ENCODE measurements around the gene GNAI3. TPM values are rescaled to one million over a fixed set of nuclear protein-coding genes. Genes with fewer than 3 reads are reported as not detected.

The GNAI3 gene
- total RNA-seq, 4 donors from 2014 or later: 5.9 to 7.2 (median 6.6) TPM

DNA sequence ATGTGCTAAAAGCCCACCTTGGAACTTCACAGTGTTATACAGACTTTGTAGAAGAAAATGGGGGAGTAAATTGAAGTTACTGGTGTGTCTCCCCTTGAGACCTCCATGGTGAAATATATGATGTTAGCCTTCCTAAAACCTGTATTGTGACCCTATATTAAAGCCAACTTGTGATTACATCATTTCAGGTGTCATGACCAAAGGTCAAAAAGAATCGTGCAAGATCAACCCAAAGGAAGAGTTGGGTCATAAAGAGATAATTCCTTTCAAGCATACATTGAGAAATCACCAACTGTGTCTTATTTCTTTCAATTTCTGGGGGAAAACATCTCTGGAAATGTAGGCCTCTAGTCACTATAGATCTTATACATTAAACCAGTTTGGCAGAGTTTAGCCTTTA is 36.4 kb downstream of the GNAI3 start:
- Histone ChIP-seq H3K36me3 (peaks cover 24 to 97% (median 72%) of the 10 kb centered on the region in 4 donors), H3K27me3 (no peaks in the 10 kb centered on the region), H3K27ac (replicated peaks in 1 of 4) (no peak overlapping the region), H3K4me1 (peaks cover 0 to 6% (median 3%) of the 10 kb centered on the region in 4 donors), H3K4me3 (no peak overlapping the region), H3K9me3 (no peaks in the 10 kb centered on the region)
- intact Hi-C loops (cut with DNase I): no loop called here
- TF ChIP-seq EP300 (IDR thresholded peaks at IDR 0.05) (no peak), POLR2A (IDR thresholded peaks at IDR 0.05; ENCODE audit: low read depth) (no peak), POLR2AphosphoS5 (IDR thresholded peaks at IDR 0.05) (no peak)
- TF ChIP-seq, protein P1, sequence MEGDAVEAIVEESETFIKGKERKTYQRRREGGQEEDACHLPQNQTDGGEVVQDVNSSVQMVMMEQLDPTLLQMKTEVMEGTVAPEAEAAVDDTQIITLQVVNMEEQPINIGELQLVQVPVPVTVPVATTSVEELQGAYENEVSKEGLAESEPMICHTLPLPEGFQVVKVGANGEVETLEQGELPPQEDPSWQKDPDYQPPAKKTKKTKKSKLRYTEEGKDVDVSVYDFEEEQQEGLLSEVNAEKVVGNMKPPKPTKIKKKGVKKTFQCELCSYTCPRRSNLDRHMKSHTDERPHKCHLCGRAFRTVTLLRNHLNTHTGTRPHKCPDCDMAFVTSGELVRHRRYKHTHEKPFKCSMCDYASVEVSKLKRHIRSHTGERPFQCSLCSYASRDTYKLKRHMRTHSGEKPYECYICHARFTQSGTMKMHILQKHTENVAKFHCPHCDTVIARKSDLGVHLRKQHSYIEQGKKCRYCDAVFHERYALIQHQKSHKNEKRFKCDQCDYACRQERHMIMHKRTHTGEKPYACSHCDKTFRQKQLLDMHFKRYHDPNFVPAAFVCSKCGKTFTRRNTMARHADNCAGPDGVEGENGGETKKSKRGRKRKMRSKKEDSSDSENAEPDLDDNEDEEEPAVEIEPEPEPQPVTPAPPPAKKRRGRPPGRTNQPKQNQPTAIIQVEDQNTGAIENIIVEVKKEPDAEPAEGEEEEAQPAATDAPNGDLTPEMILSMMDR (IDR thresholded peaks at IDR 0.05): no peak
- no peak for DNase-seq (ENCODE audit: extremely low spot score)
- WGBS: 100% methylated on average over 1 of the region's 1 CpG

DNA sequence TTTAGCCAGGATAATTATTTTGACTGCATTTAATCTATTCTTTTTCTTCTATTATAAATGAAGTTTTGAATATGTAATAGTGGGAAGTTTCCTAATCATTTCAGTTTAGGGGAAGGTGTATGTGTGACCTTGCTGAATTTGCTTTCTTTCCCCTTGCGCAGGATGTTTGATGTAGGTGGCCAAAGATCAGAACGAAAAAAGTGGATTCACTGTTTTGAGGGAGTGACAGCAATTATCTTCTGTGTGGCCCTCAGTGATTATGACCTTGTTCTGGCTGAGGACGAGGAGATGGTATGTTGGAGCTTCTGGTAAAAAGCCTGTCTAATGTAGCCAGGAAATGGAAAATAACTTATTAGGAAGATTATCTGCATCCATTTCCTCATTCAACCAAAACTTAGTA is 37.6 kb downstream of the GNAI3 start:
- WGBS: 86% methylated on average over 3 of the region's 3 CpGs
- intact Hi-C loops (cut with DNase I): no loop called here
- H3K36me3 ChIP-seq: peaks cover 24 to 96% (median 72%) of the 10 kb centered on the region in 4 donors

DNA sequence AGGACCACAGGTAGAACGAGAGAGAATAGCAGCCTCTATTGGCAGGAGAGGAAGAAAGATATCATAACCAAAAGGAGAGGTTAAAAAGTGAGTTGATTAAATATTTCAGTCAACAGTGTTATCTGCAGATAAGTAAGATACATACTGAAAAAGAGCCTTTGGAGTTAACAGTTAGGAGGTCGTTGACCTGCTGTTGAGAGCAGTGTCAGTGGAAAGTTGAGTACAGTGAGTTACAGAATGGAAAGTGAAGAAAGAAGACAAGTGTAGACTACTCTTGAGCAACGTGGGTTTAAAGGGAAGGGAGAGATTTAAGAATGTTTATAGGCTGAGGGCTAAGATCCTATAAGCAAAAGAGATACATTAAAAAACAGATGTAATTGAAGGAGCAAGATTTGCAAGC is 40.8 kb downstream of the GNAI3 start:
- H3K4me3 ChIP-seq: no peak overlapping the region
- H3K27ac ChIP-seq (replicated peaks in 1 of 4): no peak overlapping the region
- no peak for TF ChIP-seq EP300 (IDR thresholded peaks at IDR 0.05)
- TF ChIP-seq, protein P1 (IDR thresholded peaks at IDR 0.05): no peak
- no peak for TF ChIP-seq POLR2A (IDR thresholded peaks at IDR 0.05; ENCODE audit: low read depth)
- TF ChIP-seq POLR2AphosphoS5 (IDR thresholded peaks at IDR 0.05): no peak
- no peaks in the 10 kb centered on the region for H3K27me3 ChIP-seq
- DNase-seq (ENCODE audit: extremely low spot score): no peak
- no peaks in the 10 kb centered on the region for H3K4me1 ChIP-seq
- H3K9me3 ChIP-seq: no peaks in the 10 kb centered on the region
- H3K36me3 ChIP-seq: peaks cover 34 to 99% (median 75%) of the 10 kb centered on the region in 4 donors
- WGBS: 87% methylated on average over 3 of the region's 3 CpGs
- intact Hi-C loops (cut with DNase I): no loop called here

More for the DNA sequence above, 37.6 kb downstream of the GNAI3 start:
- no peak overlapping the region for H3K4me3 ChIP-seq
- H3K9me3 ChIP-seq: no peaks in the 10 kb centered on the region
- no peaks in the 10 kb centered on the region for H3K27me3 ChIP-seq
- TF ChIP-seq EP300 (IDR thresholded peaks at IDR 0.05) (no peak), POLR2A (IDR thresholded peaks at IDR 0.05; ENCODE audit: low read depth) (no peak), POLR2AphosphoS5 (IDR thresholded peaks at IDR 0.05) (no peak)
- TF ChIP-seq, protein P1 (IDR thresholded peaks at IDR 0.05): no peak
- no peak for DNase-seq (ENCODE audit: extremely low spot score)
- H3K4me1 ChIP-seq: no peaks in the 10 kb centered on the region
- H3K27ac ChIP-seq (replicated peaks in 1 of 4): no peak overlapping the region

DNA sequence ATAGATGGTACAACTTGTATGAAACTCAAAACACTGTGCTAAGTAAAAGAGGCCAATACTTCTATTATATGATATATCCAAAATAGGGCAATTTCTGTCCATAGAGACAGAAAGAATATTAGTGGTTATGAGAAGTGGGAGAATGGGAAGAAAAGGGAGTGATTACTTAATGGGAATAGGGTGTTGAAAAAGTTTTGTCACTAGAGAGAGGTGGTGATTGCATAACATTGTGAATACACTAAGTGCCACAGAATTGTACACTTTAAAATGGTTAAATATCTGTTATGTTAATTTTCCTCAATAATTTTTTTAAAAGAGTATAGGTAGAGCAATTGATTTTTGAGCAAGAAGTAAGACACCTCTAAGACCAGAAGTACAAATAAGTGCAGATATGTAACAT is 41.3 kb downstream of the GNAI3 start:
- Histone ChIP-seq H3K4me3 (no peak overlapping the region), H3K27ac (replicated peaks in 1 of 4) (no peak overlapping the region), H3K4me1 (no peaks in the 10 kb centered on the region), H3K36me3 (peaks cover 34 to 99% (median 71%) of the 10 kb centered on the region in 4 donors), H3K9me3 (no peaks in the 10 kb centered on the region), H3K27me3 (no peaks in the 10 kb centered on the region)
- no peak for DNase-seq (ENCODE audit: extremely low spot score)
- TF ChIP-seq, protein P1 (IDR thresholded peaks at IDR 0.05): no peak
- TF ChIP-seq POLR2AphosphoS5 (IDR thresholded peaks at IDR 0.05) (no peak), POLR2A (IDR thresholded peaks at IDR 0.05; ENCODE audit: low read depth) (no peak)
- intact Hi-C loops (cut with DNase I): no loop called here

DNA sequence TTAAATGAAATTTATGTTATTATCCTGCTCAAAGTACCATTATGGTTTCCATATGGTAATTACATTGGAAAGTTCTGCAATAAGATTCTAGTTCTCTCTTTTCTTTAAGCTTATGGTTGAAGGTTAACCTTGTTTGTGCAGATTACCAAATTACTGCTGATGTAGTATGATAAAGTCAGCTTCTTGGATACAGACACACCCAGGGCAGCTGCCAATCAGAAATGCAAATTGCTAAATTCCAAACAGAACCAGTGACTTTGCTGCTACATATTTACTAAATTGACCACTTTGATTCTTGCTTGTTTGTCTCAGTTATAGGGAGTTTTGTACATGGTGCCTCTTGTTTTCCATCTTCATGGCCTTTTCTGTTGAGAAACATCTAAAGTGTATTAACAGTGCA is 44.5 kb downstream of the GNAI3 start:
- no peak overlapping the region for H3K27ac ChIP-seq (replicated peaks in 1 of 4)
- DNase-seq (ENCODE audit: extremely low spot score): no peak
- H3K4me3 ChIP-seq: no peak overlapping the region
- peak in 1 of 2 donors; percentile 6 for TF ChIP-seq POLR2AphosphoS5 (IDR thresholded peaks at IDR 0.05)
- TF ChIP-seq, protein P1 (IDR thresholded peaks at IDR 0.05): no peak
- H3K9me3 ChIP-seq: no peaks in the 10 kb centered on the region
- no peaks in the 10 kb centered on the region for H3K27me3 ChIP-seq
- intact Hi-C loops (cut with DNase I): no loop called here
- H3K36me3 ChIP-seq: peaks cover 18 to 91% (median 60%) of the 10 kb centered on the region in 4 donors
- no peaks in the 10 kb centered on the region for H3K4me1 ChIP-seq

Data from esophagus muscularis mucosa (tissue), 4 donors.